Measurements from ENCODE around the gene ZBTB20.

Gene ZBTB20

DNA sequence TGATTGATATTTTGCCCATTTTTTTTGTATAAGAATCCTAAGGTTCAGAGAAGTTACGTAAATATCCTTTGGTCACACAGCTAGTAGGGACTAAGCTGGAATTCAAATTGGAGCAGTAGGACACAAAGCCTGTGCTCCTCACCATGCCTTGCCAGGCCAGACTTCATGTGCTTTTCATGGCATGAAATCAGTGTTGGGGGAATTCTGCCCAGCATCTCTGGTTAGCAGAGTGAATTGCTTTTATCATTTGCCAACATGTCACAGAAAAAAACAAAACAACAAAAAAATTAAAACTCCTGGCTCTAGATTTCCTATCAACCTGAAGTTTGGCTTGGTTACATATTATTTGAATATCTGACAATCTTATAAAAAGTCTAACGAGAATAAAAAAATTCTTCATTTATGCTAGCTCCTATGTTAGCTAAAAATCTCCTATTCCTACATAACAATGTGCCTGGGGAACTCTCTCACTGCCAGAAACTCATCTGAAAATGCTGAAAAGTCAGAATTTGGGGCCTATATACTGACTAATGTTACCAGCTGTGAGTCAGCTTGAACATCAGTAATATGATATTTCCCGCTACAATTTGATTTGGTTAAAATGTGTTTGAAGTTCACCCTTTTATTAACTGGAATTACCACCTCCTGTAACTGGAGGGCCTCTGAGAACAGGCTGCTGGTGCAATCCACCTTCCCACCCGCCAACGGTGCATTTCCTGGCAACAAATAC, 711.5 kb downstream of the ZBTB20 start:
- in situ Hi-C loops (cut with HindIII; ENCODE audit: low sequenced_read_pairs) = no loop called here

GRCh38 chr3:114432310-114432709, 714.8 kb downstream of the ZBTB20 start:
- in situ Hi-C loops (cut with HindIII; ENCODE audit: low sequenced_read_pairs) = no loop called here

GRCh38 chr3:114428044-114428595, 719.0 kb downstream of the ZBTB20 start:
- in situ Hi-C loops (cut with HindIII; ENCODE audit: low sequenced_read_pairs) = no loop called here

DNA sequence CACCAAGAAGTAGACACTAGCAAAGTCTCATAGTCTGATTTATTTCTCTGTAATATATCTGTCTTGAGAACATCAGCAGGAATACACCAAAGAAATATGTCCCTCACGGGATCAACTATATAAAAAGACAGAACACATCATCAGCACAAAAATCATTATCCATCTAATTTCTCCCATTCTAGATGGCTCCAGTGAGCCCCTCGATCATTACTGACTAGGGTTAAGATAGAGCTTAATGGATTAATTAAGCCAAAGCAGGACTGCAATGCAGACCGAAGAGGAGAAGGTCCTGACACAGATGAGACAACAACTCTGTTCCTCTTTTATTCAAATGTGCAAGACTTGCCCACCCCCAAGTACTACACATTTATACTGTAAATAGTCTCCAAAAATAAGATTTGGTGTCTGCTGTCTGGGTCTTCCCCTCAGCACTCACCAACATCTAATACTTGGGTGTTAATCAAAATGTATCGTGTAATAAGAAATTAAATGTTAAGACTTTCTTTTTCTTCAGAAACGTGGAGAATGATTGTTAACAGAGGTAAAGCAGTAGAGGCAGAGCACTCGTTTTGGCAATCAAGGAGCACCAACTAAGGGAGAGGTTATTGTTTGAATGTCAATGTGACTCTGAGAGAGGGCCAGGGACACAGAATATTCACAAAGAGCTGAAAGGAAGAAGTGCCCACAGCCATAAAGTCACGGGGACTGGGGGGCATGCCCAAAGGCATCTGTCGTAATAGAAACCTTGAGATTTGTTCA, 719.6 kb downstream of the ZBTB20 start:
- in situ Hi-C loops (cut with HindIII; ENCODE audit: low sequenced_read_pairs) = no loop called here

- in situ Hi-C loops (cut with HindIII; ENCODE audit: low sequenced_read_pairs) = no loop called here
Observed at GRCh38 chr3:114424337-114424736, 722.8 kb downstream of the ZBTB20 start.

DNA sequence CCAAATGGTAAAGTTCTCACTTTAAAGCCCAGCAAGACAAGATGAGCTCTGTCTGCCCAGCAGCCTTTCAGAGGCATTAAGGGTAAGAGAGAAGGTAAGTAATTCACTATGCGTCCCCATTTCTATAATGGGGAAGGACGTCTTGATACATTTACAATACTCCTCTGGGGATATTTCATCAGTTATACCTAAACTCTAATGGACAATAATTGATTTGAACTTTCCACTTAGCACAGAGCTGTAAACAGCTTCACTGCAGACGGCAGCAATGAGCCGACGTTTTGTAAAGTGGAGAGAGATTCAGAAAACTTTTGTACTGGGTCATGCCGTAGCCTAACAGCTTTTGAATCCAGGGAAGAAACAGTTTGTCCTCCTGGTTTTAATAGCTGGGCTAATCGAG, 725.9 kb downstream of the ZBTB20 start:
- in situ Hi-C loops (cut with HindIII; ENCODE audit: low sequenced_read_pairs) = no loop called here

DNA sequence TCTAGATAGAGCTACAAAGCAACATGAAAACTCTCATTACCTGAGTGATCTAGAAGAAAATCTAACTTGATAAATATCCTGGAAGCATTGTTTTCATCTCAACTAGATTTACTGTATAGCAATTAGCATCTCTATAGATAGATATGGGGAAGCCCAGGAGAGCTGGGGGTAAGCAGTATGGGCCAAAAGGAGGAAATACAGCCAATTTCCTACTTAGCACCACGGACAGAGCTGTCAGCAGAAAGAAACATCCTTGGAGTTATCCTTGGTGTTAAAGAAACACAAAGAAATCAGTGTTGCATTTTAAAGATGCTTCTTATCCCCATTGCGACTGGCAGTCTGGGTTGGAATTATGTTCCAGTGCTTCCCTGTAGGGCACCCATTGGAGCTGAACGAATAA, 727.0 kb downstream of the ZBTB20 start:
- in situ Hi-C loops (cut with HindIII; ENCODE audit: low sequenced_read_pairs) = no loop called here

GRCh38 chr3:114418724-114419543, 728.2 kb downstream of the ZBTB20 start:
- in situ Hi-C loops (cut with HindIII; ENCODE audit: low sequenced_read_pairs) = no loop called here

DNA sequence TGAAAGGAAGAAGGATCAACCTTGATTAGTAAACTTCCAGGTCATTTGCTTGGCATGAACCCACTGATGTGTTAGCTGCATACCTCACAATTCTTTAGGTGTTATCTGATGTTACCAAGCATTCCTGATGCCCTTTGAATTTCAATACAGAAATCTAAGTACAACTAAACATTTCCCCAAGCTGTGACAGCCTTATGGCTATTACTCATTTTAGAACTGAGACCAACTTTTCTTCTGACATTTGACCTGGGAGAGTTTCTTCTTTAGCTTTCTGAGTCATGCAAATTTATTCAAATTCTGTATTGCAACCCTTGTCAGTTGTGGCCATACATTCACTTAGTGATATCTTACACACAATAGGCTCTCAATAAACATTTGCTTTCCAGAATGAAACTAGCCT, 729.0 kb downstream of the ZBTB20 start:
- in situ Hi-C loops (cut with HindIII; ENCODE audit: low sequenced_read_pairs) = no loop called here

DNA sequence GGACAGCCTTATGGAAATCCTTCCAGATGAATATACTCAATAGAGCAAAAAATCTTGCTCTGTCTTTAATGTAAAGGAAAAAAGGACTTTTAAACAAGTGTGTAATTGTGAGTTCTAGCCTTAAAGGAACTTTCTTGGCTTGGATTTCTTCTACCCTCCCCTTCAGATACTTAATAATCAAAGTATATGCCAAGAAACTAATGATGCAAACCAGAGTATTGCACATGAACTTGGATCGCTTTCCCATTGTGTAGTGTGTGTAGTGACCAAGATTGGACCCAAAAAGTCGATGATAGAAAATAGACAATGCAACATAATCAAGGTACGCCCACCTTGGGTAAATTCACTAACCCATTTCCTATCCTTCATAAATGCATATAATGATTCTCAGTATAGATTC, 729.4 kb downstream of the ZBTB20 start:
- in situ Hi-C loops (cut with HindIII; ENCODE audit: low sequenced_read_pairs) = no loop called here

DNA sequence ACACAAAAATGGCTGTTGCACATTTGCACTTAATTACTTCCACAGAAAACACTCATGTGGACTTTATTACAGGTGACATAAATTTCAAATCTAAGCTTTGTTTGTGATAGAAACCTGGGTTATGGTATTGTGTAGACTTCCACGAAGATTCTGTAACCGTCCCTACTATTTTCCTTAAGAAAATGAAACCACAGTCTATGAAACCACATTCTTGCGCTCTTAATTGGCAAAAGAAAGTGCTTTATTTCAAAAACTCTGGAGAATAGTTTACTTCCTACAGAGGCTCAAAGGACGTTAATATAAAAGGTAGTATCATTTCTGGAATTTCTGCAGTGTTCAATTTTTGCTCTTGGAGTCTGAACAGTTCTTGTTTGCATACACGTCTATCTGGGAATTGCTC, 729.8 kb downstream of the ZBTB20 start:
- in situ Hi-C loops (cut with HindIII; ENCODE audit: low sequenced_read_pairs) = no loop called here

DNA sequence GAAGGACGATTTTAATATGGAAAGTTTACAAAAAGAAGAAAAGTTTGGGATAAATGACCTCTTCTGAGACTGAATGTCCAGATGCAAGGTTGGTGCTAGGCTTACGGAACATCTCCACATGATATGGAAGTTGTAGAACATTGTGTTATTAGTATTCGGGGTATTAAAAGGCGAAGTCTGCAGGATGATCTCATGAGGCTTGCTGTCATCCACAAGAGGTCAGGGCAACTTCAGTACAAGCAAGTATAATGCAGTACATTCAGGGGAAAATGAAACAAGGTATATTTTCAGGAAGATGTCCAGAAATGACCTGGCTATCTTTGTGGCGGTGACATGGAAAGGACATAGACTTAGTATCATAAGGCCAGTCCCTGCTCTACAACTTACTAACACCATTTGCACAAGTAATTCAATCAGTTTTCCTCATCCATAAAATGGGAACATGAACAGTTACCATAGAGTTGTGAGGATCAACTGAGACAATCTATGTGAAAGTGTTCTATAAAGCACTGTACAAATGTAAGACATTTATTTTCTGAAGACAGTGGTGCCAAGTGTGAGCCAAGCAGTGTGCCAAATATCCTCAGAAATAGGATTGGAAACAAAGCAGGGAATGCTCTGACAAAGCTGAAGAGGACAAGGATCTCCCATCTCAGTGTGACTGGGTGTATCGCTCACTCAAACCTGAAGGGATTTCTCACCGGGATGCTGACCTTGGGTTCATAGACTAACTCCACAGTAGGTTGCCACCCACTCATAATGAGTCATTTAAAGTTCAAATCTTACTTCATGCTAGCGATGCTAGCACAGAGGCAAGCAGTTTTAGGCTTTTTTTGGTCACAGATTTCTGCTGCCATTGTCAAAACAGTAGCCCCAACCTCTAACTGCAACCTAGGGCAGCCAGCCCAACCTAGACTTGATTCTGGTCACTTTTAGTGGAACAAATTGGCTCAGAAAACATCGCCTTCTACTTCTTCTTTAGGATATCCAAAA, 735.0 kb downstream of the ZBTB20 start:
- in situ Hi-C loops (cut with HindIII; ENCODE audit: low sequenced_read_pairs) = no loop called here

DNA sequence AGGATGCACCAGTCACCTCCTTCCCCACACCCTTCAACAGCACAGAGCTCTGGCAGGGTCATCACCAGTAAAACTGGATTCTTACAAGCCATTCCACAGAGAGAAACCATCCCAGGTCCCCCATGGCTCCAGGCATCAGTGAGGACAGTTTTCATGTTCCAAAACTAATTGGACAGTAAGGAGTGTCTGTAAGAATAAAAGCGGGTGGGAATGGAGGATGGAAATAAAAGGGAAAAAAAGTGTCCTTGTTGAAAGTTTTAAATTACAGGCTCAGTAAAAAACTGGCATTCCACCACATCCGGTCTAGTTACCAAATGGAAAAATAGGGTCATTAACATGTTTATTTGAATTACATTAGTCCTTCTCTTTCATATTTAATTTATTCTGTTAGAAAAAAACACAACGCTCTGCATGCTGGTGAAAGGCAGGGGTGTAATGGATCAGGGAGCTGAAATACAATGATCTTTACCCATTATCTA, 735.9 kb downstream of the ZBTB20 start:
- in situ Hi-C loops (cut with HindIII; ENCODE audit: low sequenced_read_pairs) = no loop called here

DNA sequence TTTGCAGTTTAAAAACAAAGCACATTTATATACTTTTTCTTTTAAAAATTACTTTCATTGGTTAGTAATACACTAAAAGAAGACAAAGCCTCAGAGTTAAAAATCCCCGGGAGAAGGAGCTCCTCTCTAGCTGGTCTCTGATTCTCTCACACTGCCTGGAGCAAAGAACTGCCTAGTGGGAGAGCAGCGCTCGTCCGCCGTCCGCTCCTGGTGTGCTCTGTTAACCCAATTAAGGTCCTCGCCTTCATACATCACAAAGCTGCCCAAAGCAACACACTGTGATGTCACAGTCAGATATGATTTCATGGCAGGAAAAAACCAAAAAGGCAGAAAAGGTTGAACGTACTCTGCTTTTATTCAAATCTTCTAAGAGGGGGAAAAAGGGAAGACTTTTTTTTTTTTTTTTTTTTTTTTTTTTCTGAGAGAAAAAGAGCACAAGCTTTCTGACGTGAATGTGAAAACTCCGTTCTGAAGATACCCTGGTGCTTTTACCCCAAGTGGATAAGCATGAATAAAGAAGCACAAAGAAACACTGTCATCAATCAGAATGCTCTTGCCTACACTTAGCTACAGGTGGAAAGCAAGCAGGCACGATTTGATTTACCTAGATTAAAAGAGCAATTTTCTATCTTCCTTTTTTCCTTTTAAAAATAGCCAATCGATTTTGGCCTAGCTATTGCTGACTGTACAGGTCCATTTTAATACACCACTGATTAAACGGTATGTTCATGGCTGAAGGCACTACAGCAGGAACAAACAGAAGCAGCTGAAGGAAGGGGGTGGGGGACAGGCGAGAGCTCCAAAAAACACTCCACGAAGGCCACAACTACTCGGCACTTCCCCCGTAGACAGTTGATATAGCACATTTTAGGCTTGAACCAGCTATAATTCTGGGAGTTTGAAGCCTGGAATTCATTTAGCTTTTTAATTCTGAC, 738.1 kb downstream of the ZBTB20 start:
- in situ Hi-C loops (cut with HindIII; ENCODE audit: low sequenced_read_pairs) = no loop called here

GRCh38 chr3:114406922-114407321, 740.2 kb downstream of the ZBTB20 start:
- in situ Hi-C loops (cut with HindIII; ENCODE audit: low sequenced_read_pairs) = no loop called here

- in situ Hi-C loops (cut with HindIII; ENCODE audit: low sequenced_read_pairs) = no loop called here
Observed at GRCh38 chr3:114406286-114406685, 740.8 kb downstream of the ZBTB20 start.

- in situ Hi-C loops (cut with HindIII; ENCODE audit: low sequenced_read_pairs) = no loop called here
Observed at GRCh38 chr3:114405202-114405990, 741.7 kb downstream of the ZBTB20 start.

- in situ Hi-C loops (cut with HindIII; ENCODE audit: low sequenced_read_pairs) = no loop called here
Observed at GRCh38 chr3:114404590-114404989, 742.5 kb downstream of the ZBTB20 start.

All from DLD1 (cell line).